Skin of body (tissue), 3 donors: ENCODE data around the gene CACNA2D2. TPM values are rescaled to one million over a fixed set of nuclear protein-coding genes. Genes with fewer than 3 reads are reported as not detected.

Source experiments
- DNase-seq: peaks from one replicate; lab custom pipeline; 2025; lab: John Stamatoyannopoulos, UW
- small RNA-seq: library from RNA; depleted of rRNA; stranded (forward); fragments of <200 nt; gene quantifications from one replicate; pipeline ENCODE3, GENCODE V24; 2014; ENCODE audit warnings: low replicate concordance
- total RNA-seq: library from RNA; depleted of rRNA; stranded (reverse); fragments of >200 nt; gene quantifications from one replicate; pipeline ENCODE4 v1.2.3, GENCODE V29; 2014

CACNA2D2 gene
- total RNA-seq, 1 donor from 2014 or later = 1.4 TPM

DNA sequence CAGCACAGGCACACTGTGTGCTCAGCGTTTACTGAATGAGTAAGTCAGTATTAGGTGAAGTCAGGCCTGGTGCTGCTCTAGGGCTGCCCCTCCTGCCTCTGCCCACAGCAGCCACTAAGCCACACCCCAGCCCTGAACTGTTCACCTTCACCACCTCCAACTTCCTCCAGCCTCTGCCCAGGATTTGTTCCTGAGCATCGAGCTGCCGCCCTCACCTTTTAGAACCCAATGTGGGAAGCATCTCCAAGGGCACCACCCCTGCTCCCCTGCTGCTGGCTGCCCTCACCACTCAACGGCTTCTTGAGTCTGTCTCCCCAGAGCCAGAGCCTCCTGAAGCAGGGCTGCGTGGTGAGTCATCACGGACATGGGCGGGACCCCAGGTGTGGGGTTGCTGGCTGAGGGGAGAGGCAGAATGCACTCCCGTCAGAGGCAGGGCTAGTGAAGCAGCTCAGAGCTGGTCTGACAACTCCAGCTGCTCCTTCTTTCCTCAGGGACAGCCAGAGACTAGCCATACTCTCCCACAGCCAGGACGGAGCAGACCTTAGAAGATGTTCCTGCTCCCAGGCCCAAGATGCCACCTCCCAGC is 186.7 kb downstream of the CACNA2D2 start:
- DNase-seq = no peak

DNA sequence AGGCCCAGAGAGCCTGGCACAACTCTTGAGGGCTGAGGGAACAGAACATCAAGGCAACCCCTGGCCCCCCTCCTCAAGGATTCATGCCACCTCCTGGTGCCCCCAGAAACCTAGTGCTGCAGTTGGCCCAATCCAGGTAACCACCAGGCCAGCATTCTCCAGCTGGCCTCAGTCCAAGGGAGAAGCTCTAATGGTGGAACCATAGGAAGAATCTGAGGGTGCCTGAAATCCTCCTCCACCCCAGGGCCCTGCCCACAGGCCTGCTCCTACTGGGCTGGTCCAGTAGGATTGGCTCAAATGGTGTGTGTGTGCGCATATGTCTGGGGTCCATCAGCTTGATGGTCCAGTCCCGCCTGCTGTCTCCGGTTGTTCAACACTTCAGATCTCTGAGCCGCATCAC is 188.6 kb downstream of the CACNA2D2 start:
- no peak for DNase-seq

GRCh38 chr3:50314342-50314741 is 189.1 kb downstream of the CACNA2D2 start:
- no peak for DNase-seq

Small RNA genes lying within 50 kb of the gene (small RNA-seq; reads per million reads assigned to genes)
- gene RNA5SP131 = 0.07 reads per million

Other genes starting within 250 kb of the CACNA2D2 start
- gene SEMA3B, start 234.5 kb downstream of the CACNA2D2 start, total RNA-seq = 21.8 TPM
- 2.7 TPM for gene LSMEM2, start 224.5 kb downstream of the CACNA2D2 start, total RNA-seq
- gene IFRD2, start 211.2 kb downstream of the CACNA2D2 start, total RNA-seq = 32.7 TPM
- 2.7 TPM for gene HYAL3, start 204.2 kb downstream of the CACNA2D2 start, total RNA-seq
- 2.2 TPM for gene NAA80, start 204.2 kb downstream of the CACNA2D2 start, total RNA-seq
- gene HYAL1, start 200.1 kb downstream of the CACNA2D2 start, total RNA-seq = 1.1 TPM
- gene HYAL2, start 180.9 kb downstream of the CACNA2D2 start, total RNA-seq = 28.6 TPM
- gene TUSC2, start 175.4 kb downstream of the CACNA2D2 start, total RNA-seq = 5.8 TPM
- gene RASSF1, start 162.8 kb downstream of the CACNA2D2 start, total RNA-seq = 28.6 TPM
- 0.89 TPM for gene ZMYND10, start 157.9 kb downstream of the CACNA2D2 start, total RNA-seq
- gene NPRL2, start 152.9 kb downstream of the CACNA2D2 start, total RNA-seq = 13.6 TPM
- 12.2 TPM for gene CYB561D2, start 152.8 kb downstream of the CACNA2D2 start, total RNA-seq
- gene TMEM115, start 144.1 kb downstream of the CACNA2D2 start, total RNA-seq = 18.9 TPM
- 7.2 TPM for gene C3orf18, start 64.1 kb upstream of the CACNA2D2 start, total RNA-seq
- 5.4 TPM for gene HEMK1, start 65.9 kb upstream of the CACNA2D2 start, total RNA-seq
- gene CISH, start 108.1 kb upstream of the CACNA2D2 start, total RNA-seq = 10.0 TPM
- 27.8 TPM for gene MAPKAPK3, start 113.5 kb upstream of the CACNA2D2 start, total RNA-seq
- 0.89 TPM for gene DOCK3, start 171.3 kb upstream of the CACNA2D2 start, total RNA-seq